Mucosa of stomach (tissue), 1 donor: ENCODE measurements around the gene SNN.

ENCODE experiments used
- H3K27me3 ChIP-seq: one replicate; pipeline ENCODE4 v1.7.0; 2013; ENCODE audit warnings: mild to moderate bottlenecking, low read length; ENCODE audit not compliant: control insufficient read depth, insufficient read depth
- H3K36me3 ChIP-seq: one replicate; pipeline ENCODE4 v1.7.0; 2013; ENCODE audit warnings: low read length; ENCODE audit not compliant: control insufficient read depth, insufficient read depth
- H3K4me1 ChIP-seq: one replicate; pipeline ENCODE4 v1.7.0; 2013; ENCODE audit warnings: mild to moderate bottlenecking, low read length; ENCODE audit not compliant: control insufficient read depth, insufficient read depth
- H3K4me3 ChIP-seq: one replicate; pipeline ENCODE4 v1.7.0; 2013; ENCODE audit warnings: low read length
- H3K9ac ChIP-seq: one replicate; pipeline ENCODE4 v1.7.0; 2013; ENCODE audit warnings: mild to moderate bottlenecking, low read length, moderate library complexity
- H3K9me3 ChIP-seq: one replicate; pipeline ENCODE4 v1.7.0; 2013; ENCODE audit warnings: mild to moderate bottlenecking, low read length, moderate library complexity; ENCODE audit not compliant: control insufficient read depth
- donor health status: Pancreatic carcinoma.

SNN gene

GRCh38 chr16:11637320-11637719 lies 30.9 kb upstream of the SNN start:
- peaks cover 31% of the 10 kb centered on the region for H3K4me1 ChIP-seq

GRCh38 chr16:11638140-11638539 lies 30.1 kb upstream of the SNN start:
- Histone ChIP-seq H3K36me3 (no peaks in the 10 kb centered on the region), H3K4me3 (no peak overlapping the region), H3K27me3 (peaks cover 9% of the 10 kb centered on the region), H3K9me3 (no peaks in the 10 kb centered on the region), H3K9ac (no peak overlapping the region), H3K4me1 (peaks cover 27% of the 10 kb centered on the region)

More at GRCh38 chr16:11637320-11637719, 30.9 kb upstream of the SNN start:
- no peaks in the 10 kb centered on the region for H3K9me3 ChIP-seq
- H3K9ac ChIP-seq = no peak overlapping the region
- H3K4me3 ChIP-seq = no peak overlapping the region
- H3K36me3 ChIP-seq = no peaks in the 10 kb centered on the region
- H3K27me3 ChIP-seq = peaks cover 9% of the 10 kb centered on the region

- Histone ChIP-seq H3K36me3 (no peaks in the 10 kb centered on the region), H3K9me3 (no peaks in the 10 kb centered on the region), H3K27me3 (peaks cover 9% of the 10 kb centered on the region), H3K4me3 (no peak overlapping the region), H3K9ac (no peak overlapping the region), H3K4me1 (peaks cover 27% of the 10 kb centered on the region)
Observed at GRCh38 chr16:11639008-11639562, 29.2 kb upstream of the SNN start.

GRCh38 chr16:11639925-11640899 lies 28.0 kb upstream of the SNN start:
- no peaks in the 10 kb centered on the region for H3K9me3 ChIP-seq
- H3K4me3 ChIP-seq = no peak overlapping the region
- peak overlapping the region; percentile 45 for H3K9ac ChIP-seq
- H3K27me3 ChIP-seq = peaks cover 9% of the 10 kb centered on the region
- no peaks in the 10 kb centered on the region for H3K36me3 ChIP-seq
- H3K4me1 ChIP-seq = peaks cover 25% of the 10 kb centered on the region

GRCh38 chr16:11640987-11641817 lies 27.1 kb upstream of the SNN start:
- Histone ChIP-seq H3K4me3 (no peak overlapping the region), H3K9ac (peak overlapping the region; percentile 45), H3K9me3 (no peaks in the 10 kb centered on the region), H3K27me3 (peaks cover 9% of the 10 kb centered on the region), H3K4me1 (peaks cover 16% of the 10 kb centered on the region), H3K36me3 (no peaks in the 10 kb centered on the region)

GRCh38 chr16:11642765-11643116 lies 25.5 kb upstream of the SNN start:
- Histone ChIP-seq H3K9ac (no peak overlapping the region), H3K4me1 (peaks cover 16% of the 10 kb centered on the region), H3K4me3 (no peak overlapping the region), H3K27me3 (peaks cover 9% of the 10 kb centered on the region), H3K36me3 (no peaks in the 10 kb centered on the region), H3K9me3 (no peaks in the 10 kb centered on the region)

GRCh38 chr16:11649276-11649675 lies 19.0 kb upstream of the SNN start:
- Histone ChIP-seq H3K9me3 (no peaks in the 10 kb centered on the region), H3K27me3 (no peaks in the 10 kb centered on the region), H3K4me1 (no peaks in the 10 kb centered on the region), H3K9ac (no peak overlapping the region), H3K4me3 (no peak overlapping the region), H3K36me3 (no peaks in the 10 kb centered on the region)

- Histone ChIP-seq H3K27me3 (no peaks in the 10 kb centered on the region), H3K9ac (no peak overlapping the region), H3K9me3 (no peaks in the 10 kb centered on the region), H3K36me3 (no peaks in the 10 kb centered on the region), H3K4me1 (no peaks in the 10 kb centered on the region), H3K4me3 (no peak overlapping the region)
Observed at GRCh38 chr16:11650641-11651591, 17.3 kb upstream of the SNN start.

GRCh38 chr16:11651796-11652195 lies 16.5 kb upstream of the SNN start:
- no peaks in the 10 kb centered on the region for H3K36me3 ChIP-seq

GRCh38 chr16:11655655-11656054 lies 12.6 kb upstream of the SNN start:
- H3K4me3 ChIP-seq = no peak overlapping the region
- H3K27me3 ChIP-seq = no peaks in the 10 kb centered on the region
- no peaks in the 10 kb centered on the region for H3K4me1 ChIP-seq
- H3K9me3 ChIP-seq = no peaks in the 10 kb centered on the region
- H3K9ac ChIP-seq = no peak overlapping the region
- H3K36me3 ChIP-seq = no peaks in the 10 kb centered on the region

More at GRCh38 chr16:11651796-11652195, 16.5 kb upstream of the SNN start:
- no peak overlapping the region for H3K9ac ChIP-seq
- no peaks in the 10 kb centered on the region for H3K27me3 ChIP-seq
- H3K9me3 ChIP-seq = no peaks in the 10 kb centered on the region
- H3K4me3 ChIP-seq = no peak overlapping the region
- H3K4me1 ChIP-seq = no peaks in the 10 kb centered on the region

GRCh38 chr16:11657556-11657955 lies 10.7 kb upstream of the SNN start:
- Histone ChIP-seq H3K27me3 (no peaks in the 10 kb centered on the region), H3K4me1 (no peaks in the 10 kb centered on the region), H3K4me3 (no peak overlapping the region), H3K36me3 (no peaks in the 10 kb centered on the region), H3K9me3 (no peaks in the 10 kb centered on the region), H3K9ac (no peak overlapping the region)
